Hematopoietic multipotent progenitor cell treated with erythropoietin and hydrocortisone succinate and interleukin-3 and kit ligand, for 8 days (in vitro differentiated cells): ENCODE measurements around the gene SPEM3.
"Not testable (repeated sequence)": the region's sequence is repeated elsewhere in the genome, so short reads cannot be mapped to it uniquely, and the experiment has no call there.

Experiments used
- DNase-seq: peaks from one replicate; pipeline ENCODE4 v3.0.0-alpha.2; 2015

The SPEM3 gene

DNA sequence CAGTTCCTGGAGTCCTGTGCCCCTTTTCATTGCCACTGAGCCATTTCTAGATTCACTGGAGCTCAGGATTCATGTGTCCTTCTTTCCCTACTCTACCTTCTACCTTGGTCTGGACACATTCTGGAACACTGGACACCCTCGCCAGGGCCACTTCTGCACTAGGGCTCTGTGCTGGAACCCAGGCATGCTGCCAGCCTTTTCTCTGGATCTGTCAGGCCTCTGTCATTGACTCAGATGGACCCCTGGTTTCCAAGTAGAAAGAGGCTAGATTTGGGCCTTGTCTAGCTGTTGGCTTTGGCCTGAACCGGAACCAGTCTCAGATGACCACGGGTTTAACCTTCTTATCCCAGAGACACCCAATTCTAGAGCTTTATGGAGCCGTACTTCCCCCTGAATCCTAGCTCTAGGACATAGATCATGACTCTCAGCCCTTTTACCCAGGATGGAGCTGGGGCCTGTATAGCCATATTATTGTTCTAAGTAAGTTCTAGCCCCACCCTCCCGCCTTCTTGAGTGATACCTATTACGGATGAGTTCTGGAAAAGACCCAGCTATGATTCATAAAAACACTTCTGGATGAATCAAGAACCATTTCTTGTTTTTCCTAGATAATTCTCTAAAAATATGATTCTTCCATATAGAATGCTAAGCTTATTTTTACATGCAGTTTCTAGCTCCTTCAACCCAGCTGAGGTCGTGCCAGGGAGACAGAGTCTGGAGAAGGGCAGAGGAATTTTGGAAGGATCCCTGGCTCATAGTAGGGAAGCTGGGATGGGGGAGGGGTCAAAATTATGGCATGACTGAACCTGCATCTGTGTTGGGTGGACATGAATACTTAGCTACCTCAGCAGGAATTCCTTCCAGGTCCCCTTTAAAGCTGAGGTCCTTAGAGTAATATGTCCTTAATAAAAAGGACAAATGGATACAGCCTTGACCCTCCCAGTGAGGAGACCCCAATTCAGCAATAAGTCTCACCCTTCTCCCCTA, 15.1 kb downstream of the SPEM3 start:
- DNase-seq: no peak

DNA sequence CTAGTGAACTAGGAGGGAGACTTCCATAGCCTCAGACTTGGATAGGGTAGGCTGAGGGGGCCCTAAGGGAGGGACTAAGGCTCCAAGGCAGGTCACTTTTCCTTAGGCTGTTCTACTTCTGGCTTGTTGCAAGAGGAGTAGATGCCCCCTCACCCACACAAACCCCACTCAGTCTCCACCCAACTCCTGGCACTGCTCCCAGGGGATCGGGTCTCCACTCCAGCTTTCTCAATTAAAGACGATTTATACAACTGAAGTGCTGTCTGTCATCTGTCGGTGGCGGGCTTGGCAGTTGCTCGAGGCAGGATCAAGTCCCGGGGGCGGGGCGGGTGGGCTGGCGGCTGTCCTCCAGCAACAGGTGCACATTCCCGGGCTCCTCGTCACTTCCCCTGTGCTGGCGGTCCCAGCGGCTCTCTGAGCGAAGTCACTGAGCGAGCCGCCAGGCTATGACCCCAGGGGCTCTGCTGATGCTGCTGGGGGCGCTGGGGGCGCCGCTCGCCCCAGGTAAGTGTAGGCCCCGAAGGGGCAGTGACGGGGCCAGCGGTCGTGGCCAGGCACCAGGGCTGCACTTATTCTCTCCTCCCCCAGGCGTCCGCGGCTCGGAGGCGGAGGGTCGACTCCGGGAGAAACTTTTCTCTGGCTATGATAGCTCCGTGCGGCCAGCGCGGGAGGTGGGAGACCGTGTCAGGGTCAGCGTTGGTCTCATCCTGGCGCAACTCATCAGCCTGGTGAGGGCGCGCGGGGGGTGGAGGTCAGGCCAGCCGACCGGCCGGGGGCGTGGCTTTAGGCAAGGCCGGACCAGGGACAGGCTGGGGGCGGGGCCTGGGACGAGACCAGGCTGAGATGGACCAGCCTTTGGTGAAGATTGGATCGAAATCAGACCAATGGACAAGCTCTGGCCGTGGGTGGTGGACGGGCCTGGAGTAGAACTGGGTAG, 16.3 kb downstream of the SPEM3 start, which contains the start of gene CHRNB1:
TSS of gene CHRNB1 (plus strand) at position 380 of the 937 bp plus-strand sequence. CDS start at position 447, 67 bp downstream.
- DNase-seq: peak; percentile 18

DNA sequence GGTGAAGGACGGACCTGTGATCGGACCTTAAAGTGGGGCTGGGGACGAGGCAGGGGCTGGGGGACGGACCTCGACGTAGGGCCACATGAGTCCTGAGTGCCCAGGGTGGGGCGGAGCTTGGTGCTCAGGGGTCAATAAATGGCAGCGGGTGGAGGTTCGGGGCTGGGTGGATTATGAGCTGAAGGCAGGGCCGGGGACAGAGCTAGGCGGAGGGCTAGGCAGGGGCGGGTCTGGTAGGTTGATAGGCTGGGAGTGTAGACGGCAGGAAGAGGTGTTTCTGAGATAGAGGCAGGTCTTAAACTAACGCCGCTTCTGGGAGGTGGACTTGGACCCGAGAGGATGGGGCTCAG, 16.9 kb downstream of the SPEM3 start:
- peak; percentile 34 for DNase-seq

DNA sequence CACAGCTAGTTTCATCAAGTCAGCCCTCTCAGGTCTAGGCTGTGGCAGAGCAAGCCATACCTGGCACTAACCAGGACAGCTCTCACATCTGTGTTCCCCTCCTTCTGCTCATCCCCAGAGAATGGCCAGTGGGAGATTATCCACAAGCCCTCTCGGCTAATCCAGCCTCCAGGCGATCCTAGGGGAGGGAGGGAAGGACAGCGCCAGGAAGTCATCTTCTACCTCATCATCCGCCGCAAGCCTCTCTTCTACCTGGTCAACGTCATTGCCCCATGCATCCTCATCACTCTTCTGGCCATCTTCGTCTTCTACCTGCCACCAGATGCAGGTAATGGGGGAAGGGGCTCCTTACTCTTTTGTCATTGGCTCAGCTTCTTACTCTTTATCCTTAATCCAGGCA, 19.8 kb downstream of the SPEM3 start:
- DNase-seq: no peak

DNA sequence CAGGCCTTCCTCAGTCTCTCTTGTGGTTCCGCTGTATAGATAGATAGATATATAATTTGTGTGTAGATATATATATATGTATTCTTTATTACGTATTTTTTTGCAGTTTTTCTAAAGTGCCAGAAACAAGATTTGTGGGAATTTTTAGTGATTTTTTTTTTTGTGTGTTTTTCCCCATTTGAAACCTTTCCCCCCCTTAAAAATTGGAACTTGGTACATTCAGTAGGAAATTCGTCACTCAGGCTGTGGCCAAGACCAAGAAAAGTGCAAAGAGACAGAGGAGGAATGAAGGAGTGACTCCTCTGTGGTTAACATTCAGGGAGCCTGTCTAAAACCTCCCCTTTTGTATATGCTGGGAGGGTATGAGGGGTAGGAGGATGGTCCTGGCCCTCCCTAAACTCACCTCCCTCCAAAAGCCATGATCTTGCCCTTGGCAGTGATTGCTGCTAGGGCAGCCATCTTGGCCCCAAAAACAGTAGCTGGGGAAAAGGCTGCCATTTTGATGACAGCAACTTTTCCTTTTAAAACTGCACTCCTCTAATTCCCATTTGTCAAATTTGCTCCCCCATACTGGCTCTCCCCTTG, 31.4 kb downstream of the SPEM3 start:
- no peak for DNase-seq

DNA sequence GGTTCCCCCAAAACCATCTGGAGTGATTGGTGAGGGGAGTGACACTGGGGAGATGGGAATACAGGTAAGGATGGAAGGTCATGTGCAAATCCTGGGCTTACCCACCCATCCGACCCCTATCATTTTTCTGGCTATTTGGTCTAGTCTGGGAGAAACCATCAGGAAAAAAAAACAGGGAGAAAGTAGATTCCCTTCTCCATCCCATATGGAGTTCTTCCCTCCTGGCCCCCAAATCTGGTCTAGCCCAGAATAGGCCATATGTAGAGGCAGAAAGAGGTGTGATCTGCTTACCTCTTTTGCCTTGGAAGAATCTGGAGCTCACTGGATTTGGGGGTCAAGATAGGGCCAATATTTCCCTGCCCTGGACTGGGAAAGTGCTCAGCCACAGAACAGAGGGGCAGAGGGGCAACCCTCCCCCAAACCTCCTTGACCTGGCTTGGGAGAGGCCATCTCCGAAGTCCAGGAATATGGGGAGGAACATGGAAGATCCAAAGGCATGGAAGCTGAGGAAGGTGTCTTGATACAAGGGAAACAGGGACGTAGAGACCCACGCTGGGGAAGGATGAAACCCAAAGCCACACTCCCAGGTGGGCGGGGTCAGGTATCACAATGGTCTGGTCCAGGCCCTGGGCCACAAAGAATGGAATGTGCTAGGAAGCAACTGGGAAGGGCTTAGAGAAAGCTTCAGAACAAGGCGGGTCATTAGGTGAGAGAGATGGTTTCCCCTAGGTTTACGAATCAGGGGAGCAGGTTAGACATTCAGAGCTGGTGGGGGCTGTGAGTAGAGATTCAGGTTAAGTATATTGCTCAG, 32.4 kb downstream of the SPEM3 start:
- DNase-seq: no peak

DNA sequence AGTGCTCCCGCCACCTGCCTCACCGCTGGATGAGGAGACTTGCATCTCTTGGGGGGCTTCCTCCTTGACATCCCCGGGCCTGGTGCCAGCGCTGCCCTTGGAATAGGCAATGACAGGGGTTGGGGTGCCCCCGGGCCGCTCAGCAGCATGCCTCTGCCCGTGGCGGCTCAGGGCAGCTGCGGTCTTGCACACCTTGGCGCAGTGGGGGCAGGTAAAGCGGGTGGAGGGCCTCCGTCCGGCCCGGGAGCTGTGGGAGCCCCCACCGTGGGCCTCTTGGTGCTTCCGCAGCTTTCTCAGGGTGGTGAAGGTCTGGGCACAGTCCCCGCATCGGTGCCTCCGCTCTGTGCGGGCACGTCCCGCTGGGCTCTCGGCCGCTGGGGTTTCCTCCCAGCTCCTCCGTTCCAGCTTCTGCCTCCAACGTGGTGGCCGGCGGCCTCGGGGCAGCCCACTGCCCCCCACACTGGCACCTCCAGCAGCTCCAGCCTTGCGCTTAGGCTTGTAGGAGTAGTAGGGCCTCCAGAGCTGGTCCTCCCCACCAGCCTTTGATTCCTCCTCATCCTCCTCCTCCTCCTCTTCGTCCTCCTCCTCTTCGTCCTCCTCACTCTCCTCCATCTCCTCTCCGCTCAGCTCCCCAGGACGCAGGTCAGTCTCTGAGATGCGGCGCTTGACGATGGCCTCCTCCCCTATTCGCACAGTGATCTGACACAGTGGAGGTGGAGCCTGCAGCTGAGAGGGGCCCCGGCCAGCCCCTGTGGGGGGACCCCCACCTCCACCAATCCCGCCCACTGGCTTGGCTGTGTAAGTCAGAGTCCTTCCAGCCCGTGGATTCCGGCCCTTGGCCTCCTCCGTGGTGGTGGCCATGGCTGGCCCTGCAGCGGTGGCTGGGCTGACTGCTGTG, 34.1 kb downstream of the SPEM3 start:
- no peak for DNase-seq

DNA sequence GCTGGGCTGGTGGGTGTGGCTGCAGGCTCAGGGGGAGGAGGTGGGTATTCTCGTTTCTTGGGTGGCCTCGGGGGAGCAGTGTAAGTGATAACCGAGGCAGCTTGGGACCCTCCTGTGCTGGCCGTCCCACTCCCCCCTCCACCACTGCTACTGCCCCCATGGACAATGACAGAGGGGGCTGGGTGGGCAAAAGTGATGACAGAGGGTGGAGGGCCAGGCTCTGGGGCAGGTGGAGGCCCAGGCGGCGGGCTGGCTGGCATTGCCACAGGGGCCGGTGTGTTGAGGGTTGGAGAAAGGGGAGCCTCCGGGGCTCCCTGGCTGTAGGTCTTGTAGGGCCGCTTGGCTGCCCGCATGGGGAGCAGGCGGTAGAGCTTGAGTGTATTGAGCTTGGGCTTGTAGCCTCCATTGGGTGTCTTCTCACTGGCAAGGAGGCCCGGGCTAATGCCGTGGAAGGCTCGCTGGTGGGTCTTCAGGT, 34.8 kb downstream of the SPEM3 start:
- no peak for DNase-seq

DNA sequence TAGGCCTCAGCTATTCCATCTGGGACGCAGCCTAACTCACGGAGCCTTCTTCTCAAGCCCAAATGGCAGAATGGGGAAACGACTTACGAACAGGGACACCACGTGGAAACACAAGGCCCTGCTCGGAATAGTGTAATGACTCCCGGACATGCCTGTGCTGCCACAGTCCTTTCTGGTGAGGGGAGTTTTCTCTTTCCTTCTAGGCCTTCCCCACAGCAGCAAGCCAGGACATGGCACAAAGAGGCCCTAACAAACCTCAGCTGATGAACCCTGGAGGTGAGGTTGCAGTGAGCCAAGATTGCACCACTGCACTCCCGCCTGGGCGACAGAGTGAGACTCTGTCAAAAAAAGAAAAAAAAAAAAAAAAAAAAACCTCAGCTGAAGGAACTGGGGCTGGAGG, 35.4 kb downstream of the SPEM3 start:
- DNase-seq: no peak

DNA sequence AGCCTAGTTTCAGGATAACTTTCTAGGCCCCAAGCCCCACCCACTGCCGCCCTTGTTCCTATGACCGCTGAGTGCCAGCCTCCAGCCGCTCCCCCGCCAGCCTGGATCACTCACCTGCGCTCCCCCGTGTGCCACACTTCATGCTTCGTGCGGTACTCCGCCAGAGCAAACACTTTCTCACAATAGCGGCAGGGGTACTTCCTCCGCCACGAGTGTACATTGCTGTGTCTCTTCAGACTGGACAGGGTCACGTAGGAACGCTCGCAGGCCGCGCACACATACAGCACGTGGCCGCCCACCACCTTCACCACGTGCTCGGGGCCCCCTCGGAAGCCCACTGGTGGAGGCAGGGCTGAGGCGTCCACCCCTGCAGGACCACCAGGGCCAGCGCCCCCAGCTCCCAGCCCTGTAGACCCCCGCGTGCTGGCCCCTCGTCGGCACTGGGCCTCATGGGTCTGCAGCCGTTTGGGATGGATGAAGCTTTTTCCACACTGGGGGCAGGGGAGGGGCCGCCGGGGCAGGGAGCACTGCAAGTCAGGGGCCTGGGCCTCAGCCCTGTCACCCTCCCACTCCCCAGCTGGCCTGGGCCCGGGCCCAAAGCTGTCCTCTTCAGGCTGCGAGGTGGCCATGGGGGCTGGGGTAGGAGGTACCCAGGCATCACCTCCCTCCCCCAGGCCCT, 37.1 kb downstream of the SPEM3 start:
- DNase-seq: no peak

DNA sequence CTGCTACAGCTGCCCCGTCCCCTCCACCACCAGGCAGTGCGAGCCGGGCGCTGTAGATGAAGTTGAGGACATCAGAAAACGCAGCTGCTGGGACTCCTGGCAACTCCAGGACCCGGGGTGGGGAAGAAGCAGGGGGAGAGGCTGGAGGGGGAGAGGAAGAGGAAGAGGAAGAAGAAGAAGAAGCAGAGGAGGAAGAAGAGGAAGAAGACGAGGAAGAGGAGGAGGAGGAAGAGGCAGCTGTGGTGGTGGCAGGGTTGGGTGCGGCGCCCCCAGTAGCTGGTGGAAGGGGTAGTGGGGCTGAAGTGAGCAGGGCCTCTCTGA, 37.6 kb downstream of the SPEM3 start:
- DNase-seq: no peak

DNA sequence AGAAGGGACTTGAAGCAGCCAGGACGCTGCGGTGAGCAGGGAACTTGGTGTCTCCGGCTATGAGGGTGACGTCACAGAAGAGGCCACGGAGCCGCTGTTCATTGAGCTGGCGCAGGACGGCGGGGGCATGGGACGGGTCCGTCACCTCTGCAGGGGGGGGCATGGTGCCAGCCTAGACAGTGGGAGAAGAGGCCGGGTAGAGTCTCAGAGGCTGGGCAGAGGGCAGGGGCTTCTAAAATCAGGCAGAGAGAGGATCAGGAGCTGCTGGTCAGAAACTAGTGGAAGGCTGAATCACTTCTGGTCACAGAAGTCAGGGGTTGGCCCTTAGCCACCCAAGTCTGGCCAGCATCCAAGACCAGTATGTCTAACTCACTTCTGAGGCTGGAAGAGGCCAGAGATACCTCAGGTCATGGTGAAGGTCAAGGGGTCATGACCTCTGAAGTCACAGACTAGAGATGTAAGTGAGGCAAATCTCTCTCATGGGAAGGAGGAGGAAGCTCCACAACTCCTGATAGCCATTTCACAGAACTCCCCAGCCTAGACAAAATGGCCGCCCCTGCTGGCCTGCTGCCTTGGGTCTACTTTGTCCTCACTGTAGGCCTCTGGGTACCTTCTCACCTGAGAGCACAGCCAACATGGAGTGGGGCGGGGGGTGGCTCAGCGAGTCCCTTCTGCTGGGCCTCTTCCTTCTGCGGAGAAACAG, 38.1 kb downstream of the SPEM3 start:
- peak; percentile 62 for DNase-seq

DNA sequence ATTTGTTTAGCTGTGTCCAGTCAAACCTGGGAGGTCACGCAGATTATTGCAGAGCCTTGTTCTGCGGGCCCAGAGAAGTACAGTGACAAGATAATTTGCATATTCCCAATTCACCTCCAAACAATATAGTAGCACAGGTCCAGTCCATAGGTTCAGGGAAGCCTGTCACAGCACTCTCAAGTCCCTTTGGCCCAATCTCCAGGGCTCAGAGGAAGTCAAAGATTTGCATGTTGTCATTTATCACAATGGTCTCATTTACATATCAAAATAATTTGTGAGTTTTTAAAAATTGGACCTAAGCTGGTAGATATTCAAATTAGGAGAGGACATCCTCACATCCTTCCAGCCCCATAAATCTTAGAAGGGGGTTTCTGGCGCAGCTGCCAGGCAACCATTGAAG, 38.8 kb downstream of the SPEM3 start:
- DNase-seq: no peak

DNA sequence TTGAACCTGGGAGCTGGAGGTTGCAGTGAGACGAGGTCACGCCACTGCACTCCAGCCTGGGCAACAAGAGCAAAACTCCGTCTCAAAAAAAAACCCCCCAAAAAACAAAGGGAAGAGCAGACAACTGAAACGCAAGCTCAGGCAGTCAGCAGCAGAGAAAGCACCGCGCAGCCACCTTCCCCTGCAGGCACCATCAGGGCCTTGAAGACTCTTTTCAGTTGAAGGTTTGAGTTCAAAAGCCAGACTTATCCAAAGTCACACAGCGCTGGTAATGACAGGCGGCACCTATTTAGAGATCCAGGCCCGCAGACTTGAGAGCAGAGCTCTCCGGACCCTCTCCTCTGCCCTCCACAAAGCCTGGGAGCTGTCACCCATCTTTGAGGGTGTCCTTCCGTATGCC, 39.6 kb downstream of the SPEM3 start:
- DNase-seq: no peak

DNA sequence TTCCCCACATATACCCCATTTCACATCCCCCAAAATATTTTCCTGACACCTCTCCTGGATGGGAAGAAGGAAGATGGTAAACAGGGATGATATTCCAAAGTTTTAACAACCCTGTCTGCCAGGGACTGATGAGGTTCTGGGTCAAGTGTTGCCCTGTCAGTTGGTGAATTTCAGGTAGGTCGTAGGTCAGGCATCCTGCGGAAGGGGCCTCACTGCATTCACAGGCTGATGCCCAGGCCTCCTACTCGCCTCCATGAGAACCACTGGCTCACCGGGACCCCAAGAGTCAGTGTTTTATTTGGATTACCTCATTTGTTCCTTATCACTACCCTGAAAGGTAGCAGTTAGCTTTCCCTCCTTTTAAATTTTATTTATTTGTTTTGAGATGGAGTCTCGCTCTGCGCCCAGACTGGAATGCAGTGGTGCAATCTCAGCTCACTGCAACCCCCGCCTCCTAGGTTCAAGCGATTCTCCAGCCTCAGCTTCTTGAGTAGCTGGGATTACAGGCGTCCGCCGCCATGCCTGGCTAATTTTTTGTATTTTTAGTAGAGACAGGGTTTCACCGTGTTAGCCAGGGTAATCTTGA, 40.2 kb downstream of the SPEM3 start:
- DNase-seq: no peak

DNA sequence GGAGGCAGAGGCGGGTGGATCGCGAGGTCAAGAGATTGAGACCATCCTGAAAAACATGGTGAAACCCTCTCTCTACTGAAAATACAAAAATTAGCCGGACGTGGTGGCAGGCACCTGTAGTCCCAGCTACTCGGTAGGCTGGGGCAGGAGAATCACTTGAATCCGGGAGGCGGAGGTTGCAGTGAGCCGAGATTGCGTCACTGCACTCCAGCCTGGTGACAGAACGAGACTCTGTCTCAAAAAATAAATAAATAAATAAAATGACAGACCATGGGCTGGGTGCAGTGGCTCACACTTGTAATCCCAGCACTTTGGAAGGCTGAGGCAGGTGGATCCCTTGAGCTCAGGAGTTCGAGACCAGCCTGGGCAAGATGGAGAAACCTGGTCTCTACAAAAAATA, 41.2 kb downstream of the SPEM3 start:
- not testable (repeated sequence) for DNase-seq

DNA sequence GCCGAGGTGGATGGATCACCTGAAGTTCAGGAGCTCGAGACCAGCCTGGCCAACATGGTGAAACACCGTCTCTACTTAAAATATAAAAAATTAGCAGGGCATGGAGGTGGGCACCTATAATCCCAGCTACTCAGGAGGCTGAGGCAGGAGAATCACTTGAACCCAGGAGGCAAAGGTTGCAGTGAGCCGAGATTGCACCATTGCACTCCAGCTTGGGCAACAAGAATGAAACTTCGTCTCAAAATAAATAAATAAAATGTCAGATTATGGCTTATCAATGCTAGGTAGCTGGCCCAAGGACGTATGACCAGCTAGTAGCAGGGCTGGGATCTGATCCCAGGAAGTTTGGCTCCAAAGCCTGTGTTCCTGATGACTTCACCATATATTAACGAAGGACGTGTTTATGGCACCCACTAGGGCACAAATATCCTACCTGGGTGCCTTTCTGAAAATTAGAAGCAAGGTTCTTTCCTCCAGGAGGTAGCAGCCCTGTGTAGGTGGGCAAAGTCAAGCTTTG, 41.9 kb downstream of the SPEM3 start:
- not testable (repeated sequence) for DNase-seq

DNA sequence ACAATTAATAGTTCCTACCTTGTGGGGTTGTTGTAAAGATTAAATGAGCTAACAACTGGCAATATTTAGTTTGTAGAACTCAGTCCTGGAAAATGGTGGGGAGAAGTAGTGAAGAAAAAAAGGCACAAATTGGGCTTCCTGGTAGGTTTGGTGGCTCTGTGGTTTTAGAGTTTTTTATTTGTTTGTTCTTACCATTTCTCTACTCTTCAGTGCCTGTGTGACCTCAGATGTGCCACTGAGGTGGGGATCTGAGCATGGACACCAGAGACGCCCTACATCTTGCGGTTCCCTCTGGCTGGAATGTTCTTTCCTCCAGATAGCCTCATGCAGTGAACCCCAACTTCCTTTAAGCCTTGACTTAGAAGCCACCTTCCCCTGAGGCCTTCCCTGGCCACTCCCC, 43.1 kb downstream of the SPEM3 start:
- no peak for DNase-seq

DNA sequence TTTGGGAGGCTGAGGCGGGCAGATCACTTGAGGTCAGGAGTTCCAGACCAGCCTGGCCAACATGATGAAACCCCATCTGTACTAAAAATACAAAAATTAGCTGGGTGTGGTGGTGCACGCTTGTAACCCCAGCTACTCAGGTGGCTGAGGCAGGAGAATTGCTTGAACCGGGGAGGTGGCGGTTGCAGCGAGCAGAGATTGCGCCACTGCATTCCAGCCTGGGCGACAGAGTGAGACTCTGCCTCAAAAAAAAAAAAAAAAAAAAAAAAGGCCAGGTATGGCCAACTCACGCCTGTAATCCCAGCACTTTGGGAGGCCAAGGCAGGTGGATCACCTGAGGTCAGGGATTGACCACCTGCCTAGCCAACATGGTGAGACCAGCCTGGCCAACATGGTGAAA, 46.1 kb downstream of the SPEM3 start:
- DNase-seq: not testable (repeated sequence)
